22Rv1 (cell line): ENCODE results near the gene EFCAB10.

ENCODE experiments used
- CTCF ChIP-seq: fragments of 450-650 bp; IDR thresholded peaks from 2 replicates; pipeline ENCODE4 v1.5.1; 2017; ENCODE audit warnings: mild to moderate bottlenecking
- ZFX ChIP-seq: fragments of 450-650 bp; IDR thresholded peaks from 2 replicates; pipeline ENCODE4 v1.6.1; 2017; ENCODE audit warnings: antibody characterized with exemption, borderline replicate concordance

GRCh38 chr7:105519353-105519752, 61.9 kb downstream of the EFCAB10 start:
- no peak for TF ChIP-seq CTCF
- TF ChIP-seq ZFX: no peak
